HepG2 (cell line): ENCODE measurements around the gene PPP2R5E. TPM values are rescaled to one million over a fixed set of nuclear protein-coding genes. Genes with fewer than 3 reads are reported as not detected.

Experiments
- ATAC-seq: fragments of 200-7000 bp; cut with Tn5 transposase; 3 replicates; pipeline ENCODE4 v1.9.1; 2020; ENCODE audit warnings: mild to moderate bottlenecking, moderate library complexity
- BruUV-seq: library from RNA; stranded (reverse); fragments of 400-500 nt; replicated peaks from 2 replicates; lab custom pipeline; 2021; lab: Mats Ljungman, UMichigan
- CTCF ChIA-PET: fragments of 300-600 bp; formaldehyde crosslinking; extraction: SDS; loops from one replicate; lab custom pipeline; 2021; ENCODE audit warnings: low total read pairs, inconsistent platforms, low intra/inter-chr PET ratio; lab: Yijun Ruan, JAX
- POLR2A ChIA-PET: fragments of 350-600 bp; sonication (Branson Sonifier 250); formaldehyde crosslinking; loops from one replicate; lab custom pipeline; 2020; ENCODE audit warnings: antibody characterized with exemption, inconsistent platforms; lab: Yijun Ruan, JAX
- DNase-seq: peaks from one replicate; pipeline ENCODE4 v3.0.0-alpha.2; 2015; ENCODE audit warnings: low spot score
- FAIRE-seq: peaks from 3 replicates; lab custom pipeline; 2011; peaks lifted over from hg19 to GRCh38; lab: Jason Lieb, UNC
- H2AFZ ChIP-seq: one replicate; pipeline ENCODE4 v1.6.1; 2011; ENCODE audit warnings: low read length, inconsistent platforms
- H3K27ac ChIP-seq: fragments of 300-600 bp; 3 replicates; pipeline ENCODE4 v1.8.0; 2011; ENCODE audit warnings: mixed run types, mild to moderate bottlenecking, mixed read lengths, low read length, inconsistent platforms; ENCODE audit not compliant: insufficient read depth; ENCODE audit errors: extremely low read length
- H3K27me3 ChIP-seq, 2 experiments: fragments of 200-600 bp in 1 of 2; 2 replicates in 1 of 2; 3 replicates in 1 of 2; pipeline versions ENCODE4 v1.6.0 to v1.8.0; 2011; ENCODE audit warnings: low read length in 2 of 2, mild to moderate bottlenecking in 2 of 2, moderate library complexity in 2 of 2, inconsistent platforms in 1 of 2; ENCODE audit not compliant: insufficient read depth in 2 of 2, control insufficient read depth in 1 of 2
- H3K36me3 ChIP-seq, 2 experiments: fragments of 200-600 bp in 1 of 2; replicated peaks in 1 of 2; 2 replicates in 1 of 2; 3 replicates in 1 of 2; pipeline versions ENCODE4 v1.5.1 to v1.8.0; 2011; ENCODE audit warnings: low read length in 2 of 2, inconsistent platforms in 1 of 2; ENCODE audit not compliant: insufficient read depth in 2 of 2, control insufficient read depth in 1 of 2
- H3K4me1 ChIP-seq: 2 replicates; pipeline ENCODE4 v1.5.1; 2012; ENCODE audit warnings: low read length, inconsistent platforms; ENCODE audit not compliant: insufficient read depth
- H3K4me2 ChIP-seq: 2 replicates; pipeline ENCODE4 v1.6.0; 2011; ENCODE audit warnings: low read depth, low read length, inconsistent platforms
- H3K4me3 ChIP-seq, 3 experiments: fragments of 200-600 bp in 1 of 3; sonication (generic), shearing (Covaris generic) in 1 of 3; replicated peaks in 1 of 3; 2 replicates each; pipeline ENCODE4 v1.5.1; 2011 to 2016; ENCODE audit warnings: low read length in 3 of 3, inconsistent platforms in 2 of 3, low read depth in 2 of 3, mild to moderate bottlenecking in 2 of 3, control low read depth in 1 of 3, mixed read lengths in 1 of 3; ENCODE audit not compliant: insufficient read depth in 1 of 3
- H3K79me2 ChIP-seq: one replicate; pipeline ENCODE4 v1.6.1; 2011; ENCODE audit warnings: low read length, inconsistent platforms; ENCODE audit not compliant: insufficient read depth
- H3K9ac ChIP-seq: 2 replicates; pipeline ENCODE4 v1.6.0; 2011; ENCODE audit warnings: mild to moderate bottlenecking, low read depth, low read length, inconsistent platforms; ENCODE audit not compliant: insufficient read depth
- H3K9me3 ChIP-seq: 2 replicates; pipeline ENCODE4 v1.5.1; 2012; ENCODE audit warnings: mild to moderate bottlenecking, low read length
- H4K20me1 ChIP-seq: 2 replicates; pipeline ENCODE4 v1.6.0; 2011; ENCODE audit warnings: inconsistent platforms, mild to moderate bottlenecking, low read length, moderate library complexity; ENCODE audit not compliant: insufficient read depth
- BCL3 ChIP-seq: sonication (generic); formaldehyde crosslinking; IDR thresholded peaks from 2 replicates; pipeline ENCODE4 v1.5.1; 2020; ENCODE audit warnings: mild to moderate bottlenecking, missing genetic modification reagents, moderate library complexity
- ETV6 ChIP-seq: sonication (generic); formaldehyde crosslinking; conservative IDR thresholded peaks from 2 replicates; pipeline ENCODE4 v1.4.0; 2020; ENCODE audit warnings: missing genetic modification reagents
- GABPB1 ChIP-seq: IDR thresholded peaks from 2 replicates; pipeline ENCODE4 v1.6.1; 2016; ENCODE audit warnings: mild to moderate bottlenecking, missing genetic modification reagents, moderate library complexity, missing compliant biosample characterization
- JARID2 ChIP-seq: sonication (generic); formaldehyde crosslinking; IDR thresholded peaks from 2 replicates; pipeline ENCODE4 v1.8.1; 2023; ENCODE audit warnings: missing genetic modification reagents, inconsistent platforms; ENCODE audit not compliant: insufficient replicate concordance
- MAZ ChIP-seq, 2 experiments: sonication (generic) in 1 of 2; formaldehyde crosslinking in 1 of 2; IDR thresholded peaks; 2 replicates each; pipeline versions ENCODE4 v1.5.0 to v1.6.1; 2012 to 2020; ENCODE audit warnings: low read depth in 2 of 2, mild to moderate bottlenecking in 2 of 2, borderline replicate concordance in 1 of 2, improper control_type of control experiment in 1 of 2, low read length in 1 of 2, missing genetic modification reagents in 1 of 2, moderate library complexity in 1 of 2
- MIXL1 ChIP-seq: IDR thresholded peaks from 2 replicates; pipeline ENCODE4 v1.6.1; 2016
- PHF5A ChIP-seq: IDR thresholded peaks from one replicate; pipeline ENCODE4 v1.6.1; 2018; ENCODE audit warnings: low read depth, missing genetic modification reagents; ENCODE audit not compliant: unreplicated experiment
- PHF8 ChIP-seq: sonication (generic); formaldehyde crosslinking; IDR thresholded peaks from 2 replicates; pipeline ENCODE4 v1.5.0; 2020; ENCODE audit warnings: missing genetic modification reagents
- PRMT3 ChIP-seq: sonication (generic); formaldehyde crosslinking; IDR thresholded peaks from 2 replicates; pipeline ENCODE4 v1.8.1; 2022; ENCODE audit warnings: low read depth, mild to moderate bottlenecking, moderate library complexity, missing genetic modification reagents, borderline replicate concordance
- RCOR2 ChIP-seq: IDR thresholded peaks from 2 replicates; pipeline ENCODE4 v1.6.1; 2016; ENCODE audit warnings: missing biosample characterization, missing genetic modification reagents
- SAP130 ChIP-seq: IDR thresholded peaks from 2 replicates; pipeline ENCODE4 v1.6.1; 2016; ENCODE audit warnings: low read depth
- TRIM24 ChIP-seq: sonication (generic); formaldehyde crosslinking; IDR thresholded peaks from 2 replicates; pipeline ENCODE4 v1.8.0; 2022; ENCODE audit warnings: mild to moderate bottlenecking, missing genetic modification reagents
- U2AF2 ChIP-seq: fragments of 200-400 bp; formaldehyde crosslinking; IDR thresholded peaks from 2 replicates; pipeline ENCODE4 v1.6.1; 2017; ENCODE audit warnings: low read depth, mild to moderate bottlenecking, low read length
- ZNF747 ChIP-seq: sonication (generic); formaldehyde crosslinking; IDR thresholded peaks from 2 replicates; pipeline ENCODE4 v1.8.1; 2023; ENCODE audit warnings: missing genetic modification reagents, mild to moderate bottlenecking, borderline replicate concordance
- ZNF850 ChIP-seq: sonication (generic); formaldehyde crosslinking; conservative IDR thresholded peaks from 2 replicates; pipeline ENCODE4 v1.9.0; 2021; ENCODE audit warnings: mild to moderate bottlenecking, missing genetic modification reagents
- WGBS: methylation state at CpG from one replicate; pipeline ENCODE4 v1.1.6; 2017; ENCODE audit warnings: low lambda C conversion rate; 5-methylcytosine and 5-hydroxymethylcytosine counted together
- in situ Hi-C: cut with HindIII; loops from 2 replicates; pipeline ENCODE4 v1.10.0; 2017; ENCODE audit warnings: low pct_unique_long_range_greater_than_20kb; ENCODE audit not compliant: extremely low pct_ligation_motif_present
- intact Hi-C: fragments of 100-400 bp; cut with micrococcal nuclease; formaldehyde crosslinking; loops from one replicate; pipeline ENCODE4 v1.10.0; 2022; ENCODE audit not compliant: unreplicated experiment
- polyA plus RNA-seq, 8 experiments: library from polyadenylated mRNA; depleted of rRNA in 3 of 8; stranded (reverse) in 7 of 8; unstranded in 1 of 8; fragments of >200 nt; fragmentation: Illumina TruSeq in 4 of 8; extraction: Trizol in 4 of 8; gene quantifications; 2 replicates each; pipeline versions ENCODE4 v1.2.1 to v1.2.3, GENCODE V29; 2011 to 2016; ENCODE audit warnings: low read depth in 4 of 8, missing spikeins in 1 of 8, mixed read lengths in 1 of 8; ENCODE audit not compliant: insufficient read depth in 1 of 8
- total RNA-seq, 5 experiments: library from RNA; depleted of rRNA; stranded (reverse); fragments of >200 nt; fragmentation: Illumina TruSeq; extraction: Trizol; gene quantifications; 2 replicates each; pipeline ENCODE4 v1.2.3, GENCODE V29; 2016; ENCODE audit warnings: low read depth in 1 of 5
- TF ChIP-seq, protein P1 (sequence below): IDR thresholded peaks from 2 replicates; pipeline ENCODE4 v1.6.1; 2016

Gene PPP2R5E
- total and polyA plus RNA-seq, 2 of the 13 experiments (the other 11 are each of a cell fraction or from before 2014, with no cell fraction given), result 8.9 to 11.0 TPM

GRCh38 chr14:63394841-63395240 is 148.3 kb downstream of the PPP2R5E start:
- Histone ChIP-seq H3K9ac (no peak overlapping the region), H2AFZ (no peak overlapping the region), H3K4me2 (no peak overlapping the region), H3K4me3 (no peak overlapping the region), H3K79me2 (no peaks in the 10 kb centered on the region), H3K36me3 (peaks cover 4 to 16% of the 10 kb centered on the region in 2 experiments; a peak in 4 of 5 replicates), H3K27ac (no peak overlapping the region), H3K9me3 (no peaks in the 10 kb centered on the region), H3K4me1 (peaks cover 5% of the 10 kb centered on the region; the same call in 1 of the 2 replicates), H3K27me3 (no peaks in the 10 kb centered on the region), H4K20me1 (no peaks in the 10 kb centered on the region)
- TF ChIP-seq MAZ (IDR thresholded peaks at IDR 0.05; ENCODE audit: borderline replicate concordance, low read depth, low read length) (no peak), MAZ (CRISPR knock-in tag; IDR thresholded peaks at IDR 0.05; ENCODE audit: low read depth) (no peak), SAP130 (no peak), RCOR2 (CRISPR knock-in tag) (no peak), ZNF850 (no peak), PRMT3 (CRISPR knock-in tag) (no peak), BCL3 (CRISPR knock-in tag) (no peak), ETV6 (CRISPR knock-in tag) (no peak), PHF8 (CRISPR knock-in tag) (no peak), MIXL1 (no peak), TRIM24 (no peak), ZNF747 (no peak), JARID2 (CRISPR knock-in tag) (no peak), U2AF2 (no peak), PHF5A (CRISPR knock-in tag) (no peak), GABPB1 (CRISPR knock-in tag) (no peak)
- TF ChIP-seq, protein P1, sequence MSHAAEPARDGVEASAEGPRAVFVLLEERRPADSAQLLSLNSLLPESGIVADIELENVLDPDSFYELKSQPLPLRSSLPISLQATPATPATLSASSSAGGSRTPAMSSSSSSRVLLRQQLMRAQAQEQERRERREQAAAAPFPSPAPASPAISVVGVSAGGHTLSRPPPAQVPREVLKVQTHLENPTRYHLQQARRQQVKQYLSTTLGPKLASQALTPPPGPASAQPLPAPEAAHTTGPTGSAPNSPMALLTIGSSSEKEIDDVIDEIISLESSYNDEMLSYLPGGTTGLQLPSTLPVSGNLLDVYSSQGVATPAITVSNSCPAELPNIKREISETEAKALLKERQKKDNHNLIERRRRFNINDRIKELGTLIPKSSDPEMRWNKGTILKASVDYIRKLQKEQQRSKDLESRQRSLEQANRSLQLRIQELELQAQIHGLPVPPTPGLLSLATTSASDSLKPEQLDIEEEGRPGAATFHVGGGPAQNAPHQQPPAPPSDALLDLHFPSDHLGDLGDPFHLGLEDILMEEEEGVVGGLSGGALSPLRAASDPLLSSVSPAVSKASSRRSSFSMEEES, result no peak
- DNase-seq (no peak), ATAC-seq (no peak), FAIRE-seq (no peak)
- WGBS, result 92% methylated on average over 1 of the region's 1 CpG
- BruUV-seq, result no TSS peak
- ChIA-PET CTCF (no interaction called here), POLR2A (no interaction called here)
- in situ Hi-C loops, result loop anchor here (5.0 to 25.0 kb wide), 2 partner anchors 147 to 367 kb away; partner anchors contain the start of gene PPP2R5E
- intact Hi-C loops, result no loop called here
